ENCODE results near the gene TAS2R60.

Gene TAS2R60

DNA sequence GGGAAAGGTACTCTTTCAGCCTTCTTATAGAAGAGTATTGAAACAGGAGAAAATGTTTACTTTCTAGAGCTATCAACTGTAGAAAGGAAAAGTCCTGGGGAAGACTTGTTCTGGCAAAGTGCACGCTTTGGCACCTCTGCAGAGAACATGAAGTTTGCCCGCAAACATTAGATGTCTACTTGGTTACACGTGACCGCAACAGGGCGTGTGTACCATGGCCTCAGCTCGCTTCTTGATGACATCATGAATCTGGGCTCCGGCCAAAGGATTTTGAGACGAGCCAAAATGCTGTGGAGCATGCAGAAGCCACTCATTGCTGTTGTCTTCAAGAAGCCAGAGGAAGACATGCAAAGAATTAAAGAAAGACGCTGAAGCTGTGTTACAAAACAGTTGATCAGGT, 8.6 kb upstream of the TAS2R60 start:
- H3K4me3 ChIP-seq (ENCODE audit: low read depth in 1 of 2, low read length in 1 of 2): no peak overlapping the region
- no peak overlapping the region for H3K27ac ChIP-seq
- no peaks in the 10 kb centered on the region for H3K9me3 ChIP-seq
- H3K27me3 ChIP-seq: no peaks in the 10 kb centered on the region
- H3K4me1 ChIP-seq (ENCODE audit: control insufficient read depth in 1 of 2, insufficient read depth in 1 of 2, low read depth in 1 of 2, low read length in 1 of 2): no peaks in the 10 kb centered on the region
- H3K36me3 ChIP-seq: no peaks in the 10 kb centered on the region
- TF ChIP-seq, protein P1, sequence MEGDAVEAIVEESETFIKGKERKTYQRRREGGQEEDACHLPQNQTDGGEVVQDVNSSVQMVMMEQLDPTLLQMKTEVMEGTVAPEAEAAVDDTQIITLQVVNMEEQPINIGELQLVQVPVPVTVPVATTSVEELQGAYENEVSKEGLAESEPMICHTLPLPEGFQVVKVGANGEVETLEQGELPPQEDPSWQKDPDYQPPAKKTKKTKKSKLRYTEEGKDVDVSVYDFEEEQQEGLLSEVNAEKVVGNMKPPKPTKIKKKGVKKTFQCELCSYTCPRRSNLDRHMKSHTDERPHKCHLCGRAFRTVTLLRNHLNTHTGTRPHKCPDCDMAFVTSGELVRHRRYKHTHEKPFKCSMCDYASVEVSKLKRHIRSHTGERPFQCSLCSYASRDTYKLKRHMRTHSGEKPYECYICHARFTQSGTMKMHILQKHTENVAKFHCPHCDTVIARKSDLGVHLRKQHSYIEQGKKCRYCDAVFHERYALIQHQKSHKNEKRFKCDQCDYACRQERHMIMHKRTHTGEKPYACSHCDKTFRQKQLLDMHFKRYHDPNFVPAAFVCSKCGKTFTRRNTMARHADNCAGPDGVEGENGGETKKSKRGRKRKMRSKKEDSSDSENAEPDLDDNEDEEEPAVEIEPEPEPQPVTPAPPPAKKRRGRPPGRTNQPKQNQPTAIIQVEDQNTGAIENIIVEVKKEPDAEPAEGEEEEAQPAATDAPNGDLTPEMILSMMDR (IDR thresholded peaks at IDR 0.05): no peak

DNA sequence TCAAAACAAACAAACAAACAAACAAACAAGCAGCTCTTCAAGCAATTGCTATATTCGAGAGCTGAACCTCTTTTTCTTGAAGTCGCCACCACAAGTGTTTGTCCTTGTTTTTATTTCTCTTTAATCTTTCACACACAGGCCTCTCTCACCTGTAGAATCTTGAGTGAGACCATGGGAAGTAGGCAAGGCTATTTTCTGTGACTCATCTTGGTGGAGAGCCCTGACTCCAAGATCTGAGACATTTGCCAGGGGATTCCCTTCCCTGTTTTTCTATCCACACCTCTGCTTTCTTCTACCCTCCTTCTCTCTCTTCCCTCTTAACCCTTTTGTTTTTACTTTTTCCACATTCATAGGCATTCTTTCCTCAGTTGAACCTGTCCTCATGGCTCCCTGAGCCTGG, 8.0 kb upstream of the TAS2R60 start:
- TF ChIP-seq, protein P1 (IDR thresholded peaks at IDR 0.05): no peak
- Histone ChIP-seq H3K36me3 (no peaks in the 10 kb centered on the region), H3K9me3 (no peaks in the 10 kb centered on the region), H3K4me1 (ENCODE audit: control insufficient read depth in 1 of 2, insufficient read depth in 1 of 2, low read depth in 1 of 2, low read length in 1 of 2) (no peaks in the 10 kb centered on the region), H3K4me3 (ENCODE audit: low read depth in 1 of 2, low read length in 1 of 2) (no peak overlapping the region), H3K27me3 (no peaks in the 10 kb centered on the region), H3K27ac (no peak overlapping the region)

DNA sequence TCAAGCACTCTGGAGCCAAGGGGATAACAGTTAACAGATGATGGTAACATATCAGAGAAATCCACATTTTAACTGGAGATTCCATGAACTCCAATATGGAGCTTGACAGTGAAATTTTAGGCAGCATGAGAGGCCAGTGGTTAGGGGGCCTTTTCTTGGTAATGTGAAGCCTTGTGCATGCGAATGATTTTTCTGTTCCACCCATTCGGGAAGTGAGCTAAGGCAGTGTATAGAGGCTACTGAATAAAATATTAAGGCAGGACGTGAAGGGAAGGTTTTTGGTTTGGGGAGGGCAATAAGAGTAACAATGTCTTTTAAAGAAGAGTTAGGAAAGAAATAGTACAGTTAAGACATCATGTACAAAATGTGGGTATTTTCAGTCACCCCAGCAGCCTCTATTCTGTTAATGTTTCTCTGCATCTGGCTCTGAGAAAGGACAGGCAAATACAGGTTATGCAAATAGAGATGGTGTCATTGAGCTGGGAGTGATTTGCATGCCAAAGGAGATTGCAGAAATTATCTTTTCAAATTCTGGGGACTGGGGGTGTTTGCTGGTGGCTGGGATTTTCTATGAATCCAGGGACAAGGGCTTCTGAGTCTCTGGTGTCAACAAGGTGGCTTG, 6.8 kb upstream of the TAS2R60 start:
- TF ChIP-seq, protein P1 (IDR thresholded peaks at IDR 0.05): no peak

DNA sequence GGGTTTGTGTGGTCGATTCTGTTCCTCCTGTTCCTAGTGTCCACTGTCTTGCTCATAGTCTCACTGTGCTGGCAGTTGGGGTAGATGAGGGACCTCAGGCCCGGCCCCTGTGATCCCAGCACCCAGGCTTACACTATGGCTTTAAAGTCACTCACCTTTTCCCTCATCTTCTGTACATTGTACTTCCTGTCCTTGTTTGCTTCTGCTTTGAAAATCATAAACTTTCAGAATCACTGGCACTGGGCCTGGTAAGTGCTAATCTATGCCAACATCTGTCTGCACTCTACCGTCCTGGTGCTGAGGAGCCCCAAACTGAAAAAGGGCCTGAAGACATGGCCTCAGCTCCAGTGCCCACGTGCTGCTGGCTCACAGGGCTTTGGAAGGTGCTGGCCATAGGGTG, 5.7 kb upstream of the TAS2R60 start:
- Histone ChIP-seq H3K4me3 (ENCODE audit: low read depth in 1 of 2, low read length in 1 of 2) (no peak overlapping the region), H3K36me3 (no peaks in the 10 kb centered on the region), H3K9me3 (no peaks in the 10 kb centered on the region), H3K4me1 (ENCODE audit: control insufficient read depth in 1 of 2, insufficient read depth in 1 of 2, low read depth in 1 of 2, low read length in 1 of 2) (no peaks in the 10 kb centered on the region), H3K27me3 (no peaks in the 10 kb centered on the region), H3K27ac (no peak overlapping the region)
- TF ChIP-seq, protein P1 (IDR thresholded peaks at IDR 0.05): no peak

More for the DNA sequence above, 6.8 kb upstream of the TAS2R60 start:
- Histone ChIP-seq H3K9me3 (no peaks in the 10 kb centered on the region), H3K27ac (no peak overlapping the region), H3K4me1 (ENCODE audit: control insufficient read depth in 1 of 2, insufficient read depth in 1 of 2, low read depth in 1 of 2, low read length in 1 of 2) (no peaks in the 10 kb centered on the region), H3K4me3 (ENCODE audit: low read depth in 1 of 2, low read length in 1 of 2) (no peak overlapping the region), H3K36me3 (no peaks in the 10 kb centered on the region), H3K27me3 (no peaks in the 10 kb centered on the region)

DNA sequence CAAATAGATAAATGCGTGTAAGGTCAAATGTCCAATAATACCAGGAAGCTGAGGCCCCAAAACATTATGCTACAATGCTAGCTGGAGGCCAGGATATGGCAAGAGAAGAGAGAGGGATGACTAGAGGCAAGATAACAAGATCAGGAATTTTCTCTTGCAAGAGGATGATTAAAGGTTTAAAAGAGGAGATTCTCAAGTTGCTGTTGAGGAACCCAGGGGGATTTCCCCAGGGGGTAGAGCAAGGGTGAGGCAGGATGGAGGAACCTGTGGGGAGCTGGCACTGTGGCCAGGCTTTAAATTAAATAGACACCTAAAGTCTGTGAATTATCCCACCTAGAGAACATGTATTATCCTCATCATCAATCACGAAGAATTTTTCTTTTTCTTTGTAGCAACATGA, 3.4 kb upstream of the TAS2R60 start:
- Histone ChIP-seq H3K36me3 (no peaks in the 10 kb centered on the region), H3K27me3 (no peaks in the 10 kb centered on the region), H3K9me3 (no peaks in the 10 kb centered on the region), H3K27ac (no peak overlapping the region), H3K4me1 (ENCODE audit: control insufficient read depth in 1 of 2, insufficient read depth in 1 of 2, low read depth in 1 of 2, low read length in 1 of 2) (no peaks in the 10 kb centered on the region), H3K4me3 (ENCODE audit: low read depth in 1 of 2, low read length in 1 of 2) (no peak overlapping the region)
- TF ChIP-seq, protein P1 (IDR thresholded peaks at IDR 0.05): no peak

Measured in neutrophil (primary cell).